ENCODE results near the gene NCAN.

NCAN gene

DNA sequence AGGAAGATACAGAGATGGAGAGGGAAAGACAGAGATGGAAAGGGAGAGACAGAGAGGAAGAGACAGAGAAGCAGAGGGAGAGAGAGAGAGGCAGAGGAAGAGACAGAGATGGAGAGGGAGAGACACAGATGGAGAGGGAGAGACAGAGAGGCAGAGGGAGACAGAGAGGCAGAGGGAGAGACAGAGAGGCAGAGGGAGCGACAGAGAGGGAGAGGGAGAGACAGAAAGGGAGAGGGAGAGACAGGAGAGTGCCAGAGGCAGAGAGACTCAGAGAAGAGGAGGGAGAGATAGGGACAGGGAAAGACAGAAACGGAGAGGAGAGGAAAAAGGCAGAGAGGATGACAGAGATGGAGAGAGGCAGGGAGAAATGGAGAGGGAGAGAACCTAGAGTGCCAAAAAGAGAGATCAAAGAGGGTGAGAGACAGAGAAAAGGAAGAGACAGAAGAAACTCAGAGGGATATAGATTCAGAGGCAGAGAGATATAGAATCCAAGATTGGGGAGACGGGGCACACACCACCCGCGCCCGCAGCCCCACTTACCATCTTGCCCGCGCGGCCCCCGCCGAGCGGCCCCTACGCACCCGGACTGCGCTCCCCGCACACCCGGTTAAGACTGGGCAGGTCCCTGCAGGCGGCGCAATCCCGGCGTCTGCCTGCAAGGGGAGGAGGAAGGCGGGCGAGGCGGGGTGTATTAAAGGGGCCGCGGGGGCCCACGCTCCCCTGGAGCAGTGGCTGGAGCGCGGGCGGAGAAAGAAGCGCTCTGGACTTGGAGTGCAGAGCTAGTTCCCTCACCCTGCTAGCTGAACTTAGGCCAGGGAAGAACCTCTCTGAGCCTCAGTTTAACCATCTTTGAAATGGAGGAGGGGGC lies 50.7 kb downstream of the NCAN start:
- DNase-seq: no peak

DNA sequence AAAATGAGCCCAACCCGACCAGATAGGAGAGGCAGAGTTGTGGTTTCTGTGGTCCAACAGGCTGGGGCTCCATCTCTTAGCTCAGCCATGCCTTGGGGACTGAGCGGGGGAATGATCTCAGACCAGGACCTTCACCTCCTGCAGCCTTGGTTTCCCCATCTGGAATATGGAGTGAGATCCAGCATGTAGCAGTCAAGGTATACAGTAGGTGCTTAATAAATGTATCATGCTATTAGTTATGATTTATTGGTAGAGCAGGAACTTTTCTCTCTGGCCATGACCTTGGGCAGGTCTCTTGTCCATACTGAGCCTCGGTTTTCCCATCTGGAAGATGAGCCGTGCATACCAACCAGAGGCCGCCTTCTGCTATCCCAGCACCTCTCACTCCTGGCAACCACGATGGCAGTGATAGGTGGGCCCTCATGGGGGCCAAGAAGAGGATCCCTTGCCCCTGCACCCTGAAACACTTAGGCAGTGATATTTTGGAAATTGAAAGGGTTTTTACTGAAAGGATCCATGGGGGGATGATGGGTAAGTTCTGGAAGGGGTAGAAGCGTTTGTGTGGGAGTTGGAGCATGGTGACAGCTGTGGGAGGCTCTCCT lies 52.2 kb downstream of the NCAN start:
- DNase-seq: no peak

DNA sequence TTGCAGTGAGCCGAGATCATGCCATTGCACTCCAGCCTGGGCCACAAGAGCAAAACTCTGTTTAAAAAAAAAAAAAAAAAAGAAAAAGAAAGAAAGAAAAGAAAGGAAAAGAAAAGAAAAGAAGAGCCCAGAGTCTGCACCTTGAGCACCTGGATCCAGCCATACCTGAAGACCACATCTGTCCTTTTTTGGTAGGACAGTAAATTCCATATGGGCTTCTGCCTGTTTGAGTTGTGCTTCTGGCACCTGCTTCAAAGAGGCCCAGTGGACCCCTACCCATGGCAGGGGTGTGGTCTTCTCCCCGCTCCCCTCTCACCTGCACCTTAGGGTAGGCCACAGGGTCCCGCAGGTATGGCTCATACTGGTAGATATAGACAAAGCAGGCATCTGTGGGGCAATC lies 55.5 kb downstream of the NCAN start:
- DNase-seq: no peak

DNA sequence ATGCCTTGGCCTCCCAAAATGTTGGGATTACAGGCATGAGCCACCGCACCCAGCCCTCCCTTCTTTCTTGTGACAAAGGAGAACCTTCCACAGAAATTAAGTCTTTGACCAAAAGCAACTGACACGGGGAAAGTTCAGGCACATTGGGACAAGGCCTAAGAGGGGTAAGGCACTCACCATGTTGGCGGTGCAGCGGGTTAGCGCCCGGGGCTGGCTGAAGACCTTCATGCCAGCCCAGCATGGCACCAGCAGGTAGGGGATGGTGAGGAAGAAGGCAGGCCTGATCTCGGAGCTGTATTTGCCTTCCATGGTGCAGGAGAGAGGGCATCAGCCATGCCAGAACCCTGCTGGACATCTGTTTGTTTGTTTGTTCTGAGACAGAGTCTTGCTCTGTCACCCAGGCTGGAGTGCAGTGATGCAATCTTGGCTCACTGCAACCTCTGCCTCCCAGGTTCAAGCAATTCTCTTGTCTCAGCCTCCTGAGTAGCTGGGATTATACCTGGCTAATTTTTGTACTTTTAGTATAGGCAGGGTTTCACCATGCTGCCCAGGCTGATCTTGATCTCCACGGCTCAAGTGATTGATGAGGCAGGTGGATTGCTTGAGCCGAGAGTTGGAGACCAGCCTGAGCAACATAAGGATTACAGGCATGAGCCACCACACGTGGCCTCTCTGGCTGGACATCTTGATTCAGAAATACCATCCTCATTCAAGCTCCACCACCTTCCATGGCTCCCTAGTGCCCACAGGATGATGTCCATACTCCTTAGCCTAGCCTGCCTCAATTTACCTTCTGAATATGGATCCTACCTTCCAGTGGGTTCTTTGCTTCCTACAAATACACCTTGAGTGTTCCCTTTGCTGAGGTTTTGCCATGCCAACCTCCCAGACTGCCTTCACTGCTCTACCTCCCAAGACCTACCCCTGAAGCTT lies 57.0 kb downstream of the NCAN start:
- no peak for DNase-seq

DNA sequence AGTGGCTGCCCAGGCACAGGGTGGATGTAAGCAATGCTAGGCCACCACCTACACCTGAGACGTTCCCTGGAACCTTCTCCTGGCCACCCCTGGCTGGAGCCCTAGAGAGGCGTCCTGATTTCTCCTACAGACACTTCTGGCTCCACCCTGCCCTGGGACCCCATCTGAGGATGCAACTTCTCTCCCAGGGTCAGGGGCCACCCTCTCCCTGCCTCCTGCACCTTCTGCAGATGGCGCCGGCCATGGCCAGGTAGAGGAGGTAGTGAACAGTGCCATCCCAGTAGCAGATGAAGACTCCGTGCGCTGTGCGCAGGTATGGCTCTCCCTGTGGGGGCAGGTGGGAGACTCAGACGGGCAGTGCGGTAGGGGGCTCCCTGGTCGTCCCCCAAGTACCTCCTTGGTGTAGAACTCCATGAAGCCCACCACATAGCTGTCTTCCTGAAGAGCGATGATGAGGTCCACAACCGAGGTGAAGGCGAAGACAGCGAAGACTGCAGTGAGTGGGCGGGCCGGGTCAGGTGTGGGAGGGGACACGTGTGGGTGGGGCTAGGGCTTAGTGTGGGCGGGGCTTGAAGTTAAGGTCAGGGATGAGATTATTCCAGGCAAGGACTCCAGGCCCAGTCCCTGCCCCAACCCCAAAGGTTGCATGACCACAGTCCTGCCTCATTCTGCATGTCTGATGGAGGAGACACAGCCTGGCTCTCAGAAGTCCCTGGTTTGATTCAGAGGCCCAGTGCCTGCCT lies 58.4 kb downstream of the NCAN start:
- DNase-seq: no peak

DNA sequence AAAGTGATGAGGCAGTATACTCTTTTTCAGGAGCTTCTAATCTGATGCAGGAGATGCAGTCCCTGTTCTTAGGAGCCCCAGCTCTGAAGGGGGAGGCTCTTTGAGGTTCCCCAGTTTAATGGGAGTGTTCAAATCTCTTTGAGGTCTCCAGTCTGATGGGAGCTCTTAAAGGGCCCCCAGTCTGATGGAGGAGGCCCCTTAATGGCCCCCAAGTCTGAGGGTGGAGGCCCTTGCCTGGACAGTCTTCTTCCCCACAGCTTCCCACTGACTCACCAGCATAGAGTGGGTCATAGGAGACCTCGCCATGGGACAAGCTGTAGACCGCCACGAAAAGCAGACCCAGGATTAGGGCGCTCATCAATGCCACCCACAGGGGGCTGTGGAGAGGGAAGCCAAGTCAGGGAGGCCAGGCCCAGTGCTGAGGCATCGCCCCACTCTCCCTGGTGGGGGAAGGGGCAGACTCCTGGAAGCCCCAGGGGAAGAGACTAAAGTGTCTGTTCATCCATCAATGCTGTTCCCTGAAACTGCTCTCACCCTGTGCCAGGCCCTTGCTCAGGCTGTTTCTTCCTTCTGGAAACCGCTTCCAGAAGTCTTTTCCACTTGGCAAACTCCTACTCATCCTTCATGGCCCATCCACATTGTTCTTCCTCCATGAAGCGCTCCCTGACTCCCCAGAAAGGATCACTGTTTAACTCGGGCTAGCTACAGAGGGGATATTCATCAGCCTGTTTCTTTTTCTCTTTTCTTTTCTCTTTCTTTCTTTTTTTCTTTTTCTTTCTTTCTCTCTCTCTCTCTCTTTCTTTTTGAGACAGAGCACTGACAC lies 59.2 kb downstream of the NCAN start:
- DNase-seq: no peak

DNA sequence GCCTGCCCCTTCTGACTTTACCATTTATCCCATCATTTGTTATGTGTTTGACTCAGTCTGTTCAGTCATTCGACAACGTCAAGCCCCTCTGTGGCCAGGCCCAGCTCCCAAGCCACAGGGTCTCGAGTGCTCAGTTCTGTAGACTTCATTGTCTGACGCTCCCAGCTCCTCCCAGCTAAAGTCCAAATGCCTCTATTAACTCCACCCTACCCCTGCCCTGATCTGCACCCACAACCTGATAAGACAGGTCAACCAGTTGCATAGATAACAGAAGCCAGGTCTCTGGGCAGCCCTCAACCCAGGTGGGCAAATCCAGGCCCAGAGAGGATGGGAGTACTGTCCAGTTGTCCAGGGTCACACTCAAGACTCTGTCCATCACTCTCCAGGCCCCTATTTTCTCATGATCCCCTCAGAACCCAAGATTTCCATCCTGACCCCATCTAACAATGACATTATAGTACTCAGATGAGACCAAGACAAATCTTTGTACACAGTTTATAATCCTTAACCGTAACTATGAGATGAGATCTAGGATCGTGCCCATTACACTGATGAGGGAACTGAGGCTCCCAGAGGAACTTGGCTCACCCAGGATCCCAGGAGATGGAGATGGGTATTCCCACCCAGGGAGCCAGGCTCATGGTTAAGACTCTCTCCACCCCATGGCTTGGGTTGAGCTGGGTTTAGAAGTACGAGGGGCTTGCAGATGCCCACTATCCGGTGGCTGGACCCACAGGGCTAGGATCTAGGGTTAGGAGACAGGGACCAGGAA lies 60.3 kb downstream of the NCAN start:
- no peak for DNase-seq

DNA sequence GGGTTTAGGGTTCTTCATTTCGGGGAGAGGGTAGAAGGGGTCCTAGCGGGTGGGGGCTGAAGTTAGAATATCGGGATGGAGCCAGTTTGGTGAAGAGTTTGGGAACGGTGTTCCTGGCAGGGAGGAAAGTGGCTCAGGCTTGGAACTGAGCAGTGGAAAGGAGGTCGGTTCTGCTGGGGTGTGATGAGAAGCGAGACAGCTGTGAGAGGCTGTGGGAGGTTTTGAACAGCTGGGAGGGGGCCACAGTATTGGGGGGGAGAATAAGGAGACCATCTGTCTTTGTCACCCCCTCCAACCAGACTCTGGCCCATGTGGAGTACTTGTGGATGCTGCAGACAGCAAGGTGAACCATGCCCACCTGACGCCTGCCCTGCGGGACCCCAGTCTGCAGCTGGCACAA lies 62.4 kb downstream of the NCAN start:
- DNase-seq: no peak

DNA sequence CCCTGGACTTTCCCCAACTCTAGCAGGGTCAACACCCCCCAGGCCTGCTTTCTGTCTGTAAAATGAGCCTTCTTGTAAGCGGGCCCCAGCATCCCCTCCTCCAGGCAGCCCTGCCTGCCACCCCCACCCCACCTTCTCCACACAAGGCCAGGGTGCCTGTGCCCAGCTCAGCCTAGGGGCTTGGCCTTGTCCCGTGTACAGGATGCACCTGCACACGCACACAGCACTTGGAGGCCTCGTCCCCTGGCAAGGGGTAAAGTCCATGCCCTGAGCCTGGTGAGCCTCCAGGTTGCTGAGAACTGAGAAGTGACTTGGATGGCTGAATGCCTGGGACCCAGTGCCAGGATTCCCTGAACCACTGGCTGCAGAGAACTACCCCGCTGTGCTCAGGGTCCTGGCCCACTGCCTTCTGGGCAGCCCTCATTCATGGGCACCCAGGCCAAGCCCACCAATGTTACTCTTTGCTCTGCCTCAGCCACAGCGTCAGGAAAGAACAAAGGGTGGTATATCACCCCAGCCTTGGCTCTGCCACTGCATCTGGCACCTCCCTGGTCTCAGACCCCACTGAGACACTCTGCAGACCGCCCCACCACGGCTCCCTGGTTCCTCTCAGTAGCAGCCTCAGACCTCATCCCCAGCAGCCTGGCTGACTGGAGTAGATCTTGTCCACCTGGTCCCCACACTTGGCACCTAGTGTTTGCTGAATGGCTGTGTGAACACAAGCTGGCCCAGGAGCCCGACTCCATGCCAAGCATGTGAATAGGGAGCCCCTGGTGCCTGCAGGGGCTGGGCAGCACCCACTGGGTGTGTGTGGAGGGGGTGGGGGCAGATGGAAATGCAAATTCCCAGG lies 63.2 kb downstream of the NCAN start:
- DNase-seq: no peak

DNA sequence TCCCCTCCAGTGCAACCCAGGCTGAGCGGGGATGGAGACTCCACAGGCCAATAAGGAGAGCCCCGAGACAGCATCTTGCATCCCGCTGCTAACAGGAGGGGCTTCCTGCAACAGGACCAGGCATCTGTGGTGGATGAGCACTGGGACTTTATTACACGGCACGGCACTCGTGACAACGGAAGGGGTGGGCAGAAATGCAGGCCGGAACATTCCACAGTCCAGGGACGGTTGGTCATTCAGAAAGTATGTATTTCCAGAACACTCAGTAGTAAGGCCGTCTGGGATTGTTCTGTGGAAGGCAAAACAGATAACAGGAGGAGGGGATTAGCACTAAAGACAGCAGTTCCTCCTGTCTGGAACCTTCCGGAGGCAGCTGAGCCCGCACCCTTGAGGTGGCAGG lies 64.6 kb downstream of the NCAN start:
- DNase-seq: no peak

DNA sequence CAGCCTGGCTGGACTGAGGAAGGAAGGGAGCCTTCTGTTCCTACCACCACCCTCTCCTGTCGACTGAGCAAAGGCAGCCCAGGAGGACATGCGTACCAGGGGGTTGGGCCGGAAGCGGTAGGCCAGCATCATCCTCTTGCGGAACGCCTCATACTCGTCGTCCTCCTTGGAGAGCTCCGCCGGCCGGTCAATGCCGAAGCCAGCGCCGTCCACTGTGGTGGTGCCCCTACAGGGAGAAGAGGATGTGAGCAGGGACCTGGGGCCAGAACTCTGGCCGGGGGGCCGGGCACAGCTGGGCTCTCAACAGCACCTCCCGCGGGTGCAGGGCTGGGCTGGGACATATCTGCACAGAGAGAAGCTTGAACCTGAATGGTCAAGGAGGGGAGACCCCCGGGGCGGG lies 65.1 kb downstream of the NCAN start:
- no peak for DNase-seq

DNA sequence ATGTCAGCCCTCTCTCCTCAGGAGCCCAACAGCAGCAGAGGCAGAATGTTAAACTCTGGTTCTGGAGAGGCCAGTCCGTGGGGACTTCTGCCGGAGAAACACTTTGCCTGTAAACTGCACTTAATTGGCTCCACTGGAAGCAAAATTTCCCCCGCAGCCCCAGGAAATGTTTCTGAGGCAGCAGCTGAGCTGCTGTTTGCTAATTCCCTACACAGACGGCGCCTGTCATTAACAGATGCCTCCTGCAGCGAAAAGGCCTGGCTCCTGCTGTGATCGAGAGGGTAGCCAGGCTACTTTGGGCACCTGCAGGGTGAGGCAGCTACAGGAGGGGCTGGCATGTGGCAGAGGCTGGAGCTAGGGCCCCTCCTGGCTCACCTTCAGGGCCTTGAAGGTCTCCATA lies 66.6 kb downstream of the NCAN start:
- no peak for DNase-seq

DNA sequence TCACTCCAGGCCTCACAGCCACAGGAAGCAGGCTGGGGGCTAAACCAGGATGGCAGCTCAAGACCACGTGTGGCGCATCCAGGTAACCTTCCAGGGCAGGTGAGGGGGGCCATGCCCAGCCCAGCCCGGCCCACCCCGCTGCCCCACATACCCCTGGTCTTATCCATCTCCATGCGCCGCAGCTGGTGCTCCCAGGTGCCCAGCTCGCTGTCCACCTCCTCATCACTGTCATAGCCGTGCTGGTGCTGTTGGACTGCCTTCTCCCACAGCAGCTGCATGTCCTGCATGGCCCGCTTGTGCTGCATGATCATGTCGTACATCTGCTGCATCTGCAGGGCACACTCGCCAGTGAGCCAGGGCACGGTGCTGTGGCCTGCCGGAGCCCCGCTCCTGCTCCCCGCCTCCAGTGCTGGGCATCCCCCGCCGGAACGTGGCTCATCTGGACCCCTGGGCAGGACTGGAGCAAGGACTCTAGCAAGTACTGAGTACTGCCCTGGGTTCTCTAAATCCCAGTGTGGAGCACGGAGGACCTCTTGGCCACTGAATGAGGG lies 67.4 kb downstream of the NCAN start:
- DNase-seq: no peak

DNA sequence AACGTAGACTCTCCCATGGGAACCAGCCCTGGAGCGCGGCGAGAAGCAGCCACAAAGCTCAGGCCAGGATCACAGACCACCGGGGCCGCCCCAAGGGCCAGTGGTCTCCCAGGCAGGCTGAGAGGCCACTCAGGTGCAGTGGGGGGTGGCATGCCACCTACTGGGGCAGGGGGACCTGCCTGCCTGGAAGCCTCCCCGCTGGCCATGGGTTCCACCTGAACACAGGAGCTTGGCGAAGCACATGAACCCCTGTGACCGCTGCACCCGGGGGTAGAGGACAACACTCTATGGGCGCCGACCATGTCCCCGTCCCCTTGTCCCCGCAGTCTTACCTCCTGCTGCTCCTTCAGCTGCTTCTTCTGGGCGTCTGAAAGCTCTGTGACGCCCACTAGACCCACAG lies 68.1 kb downstream of the NCAN start:
- no peak for DNase-seq

DNA sequence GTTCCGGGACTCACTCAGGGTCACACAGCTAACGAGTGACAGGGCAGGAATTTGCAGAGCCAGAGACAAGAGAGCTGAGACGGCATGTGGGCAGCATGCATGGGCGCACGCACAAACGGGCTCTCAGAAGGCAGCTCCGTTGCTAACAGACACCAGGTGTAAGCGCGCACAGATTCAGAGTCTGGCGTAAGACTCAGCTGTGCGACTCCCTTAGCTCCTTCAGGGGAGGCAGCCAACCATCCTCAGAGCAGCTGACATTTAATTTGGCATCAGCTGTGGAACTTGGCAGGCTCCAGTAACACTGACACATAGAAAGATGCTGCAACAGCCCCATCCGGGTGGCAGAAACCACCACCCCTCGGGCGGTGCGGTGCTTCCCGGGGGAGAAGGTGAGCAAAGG lies 68.8 kb downstream of the NCAN start:
- DNase-seq: no peak

DNA sequence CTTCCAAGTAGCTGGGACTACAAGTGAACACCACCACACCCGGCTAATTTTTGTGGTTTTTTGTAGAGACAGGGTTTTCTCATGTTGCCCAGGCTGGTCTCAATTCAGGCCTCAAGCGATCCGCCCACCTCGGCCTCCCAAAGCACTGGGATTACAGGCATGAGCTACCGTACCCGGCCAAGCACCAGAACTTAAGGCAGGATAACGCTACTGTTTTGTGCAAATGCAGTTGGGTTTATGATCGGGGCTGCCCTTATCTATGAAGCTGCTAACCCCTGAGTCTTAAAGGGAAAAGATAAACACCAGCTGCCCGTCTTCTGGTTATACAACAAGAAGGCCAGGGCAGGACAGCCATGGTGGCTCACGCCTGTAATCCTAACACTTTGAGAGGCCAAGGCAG lies 73.9 kb downstream of the NCAN start:
- DNase-seq: no peak

DNA sequence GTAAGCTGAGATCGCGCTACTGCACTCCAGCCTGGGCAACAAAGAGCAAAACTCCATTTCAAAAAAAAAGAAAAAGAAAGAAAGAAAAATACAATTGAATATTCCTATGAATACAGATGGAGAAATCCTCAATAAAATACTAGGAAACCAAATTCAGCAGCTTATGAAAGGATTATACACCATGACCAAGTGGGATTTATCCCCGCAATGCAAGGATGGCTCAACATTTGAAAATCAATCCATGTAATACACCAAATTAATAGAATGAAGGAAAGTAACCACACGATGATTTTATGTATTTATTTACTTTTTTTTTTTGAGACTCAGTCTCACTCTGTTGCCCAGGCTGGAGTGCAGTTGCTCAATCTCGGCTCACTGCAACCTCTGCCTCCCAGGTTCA lies 80.8 kb downstream of the NCAN start:
- DNase-seq: no peak

DNA sequence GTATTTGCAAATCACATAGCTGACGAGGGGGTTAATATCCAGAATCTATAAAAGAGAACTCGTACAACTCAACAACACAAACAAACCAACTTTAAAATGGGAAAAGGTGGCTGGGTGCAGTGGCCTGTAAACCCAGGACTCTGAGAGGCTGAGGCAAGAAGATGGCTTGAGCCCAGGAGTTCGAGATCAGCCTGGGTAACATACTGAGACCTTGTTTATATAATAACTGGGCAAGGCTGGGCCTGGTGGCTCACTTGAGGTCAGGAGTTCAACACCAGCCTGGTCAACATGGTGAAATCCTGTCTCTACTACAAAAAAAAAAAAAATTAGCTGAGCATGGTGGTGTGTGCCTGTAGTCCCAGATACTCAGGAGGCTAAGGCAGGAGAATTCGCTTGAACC lies 83.2 kb downstream of the NCAN start:
- DNase-seq: no peak

DNA sequence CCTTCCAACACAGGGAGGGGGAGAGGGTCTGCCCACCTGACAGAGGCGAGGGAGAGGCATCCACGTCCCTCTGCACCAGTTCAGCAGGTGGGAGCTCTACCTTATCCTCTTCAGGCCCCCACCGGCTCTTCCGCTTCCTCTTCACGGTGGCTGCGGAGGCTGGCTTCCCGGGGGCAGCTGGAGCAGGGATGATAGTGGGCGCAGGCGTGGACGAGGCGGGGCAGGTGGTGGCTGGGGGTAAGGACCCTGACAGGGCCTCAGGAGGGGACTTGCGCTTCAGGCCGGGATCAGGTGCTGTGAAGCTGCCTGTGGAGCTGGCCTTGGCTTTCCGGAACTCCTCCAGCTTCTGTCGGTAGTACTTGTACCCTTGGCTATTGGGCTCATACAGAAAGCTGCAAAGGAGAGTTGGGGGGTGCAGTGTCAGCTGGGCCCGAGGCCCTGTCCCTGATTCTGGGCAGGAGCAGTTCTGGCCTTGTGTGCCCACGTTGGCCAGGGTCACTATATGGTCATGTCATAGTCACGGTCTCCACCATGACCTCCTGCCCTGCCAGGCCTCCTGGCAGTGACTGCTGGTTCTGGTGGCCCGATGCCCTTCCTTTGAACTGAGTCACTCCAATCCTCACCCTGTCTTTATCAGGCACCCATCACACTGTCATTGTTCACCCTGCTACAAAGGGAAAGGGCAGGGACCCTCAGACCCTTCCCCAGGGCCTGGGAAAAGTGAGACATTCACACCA lies 85.4 kb downstream of the NCAN start:
- no peak for DNase-seq
